Measurements from ENCODE around the gene POLR1D. TPM values are rescaled to one million over a fixed set of nuclear protein-coding genes. Genes with fewer than 3 reads are reported as not detected.

The POLR1D gene
- total RNA-seq, 1 experiment from 2014 or later, result 198 TPM

DNA sequence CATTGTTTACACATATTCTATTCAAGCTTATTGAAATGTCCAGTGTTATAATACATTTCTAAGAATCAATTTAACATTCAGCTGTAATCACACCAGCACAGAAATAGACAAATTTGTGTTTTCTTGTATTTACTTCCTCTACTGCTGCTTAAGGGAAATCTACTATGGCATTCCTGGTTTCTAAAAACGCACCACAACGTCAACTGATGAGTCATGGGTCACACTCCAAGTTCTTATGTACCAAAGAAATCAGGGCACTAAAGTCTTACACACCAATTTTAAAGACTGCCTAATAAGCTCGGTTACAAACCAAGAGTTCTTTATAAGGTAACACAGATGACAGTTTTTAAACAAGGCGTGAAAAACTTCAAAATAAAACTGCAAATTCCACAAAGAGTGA is 14.6 kb upstream of the POLR1D start:
- no peaks in the 10 kb centered on the region for H3K27me3 Mint-ChIP-seq (ENCODE audit: low read depth)
- ATAC-seq, result no peak
- CTCF ChIA-PET, result interaction anchor here (1.0 to 1.4 kb wide), 2 partner anchors 13 to 51 kb away, joined by 3 to 4 read pairs; partner anchors contain the start of gene LNX2
- H3K9me3 Mint-ChIP-seq, result no peaks in the 10 kb centered on the region
- no peaks in the 10 kb centered on the region for H3K36me3 Mint-ChIP-seq
- no peak overlapping the region for H3K4me3 Mint-ChIP-seq
- POLR2A ChIA-PET, result interaction anchor here (1.0 kb wide), 1 partner anchor 13 kb away, joined by 3 read pairs; the partner anchor contains the start of gene LNX2
- peaks cover 28% of the 10 kb centered on the region for H3K4me1 Mint-ChIP-seq
- DNase-seq (ENCODE audit: low spot score), result no peak
- H3K27ac Mint-ChIP-seq, result no peak overlapping the region
- no peak for TF ChIP-seq IRF2 (CRISPR knock-in tag; IDR thresholded peaks at IDR 0.05; ENCODE audit: borderline replicate concordance, low read depth)
- TF ChIP-seq, protein P1, sequence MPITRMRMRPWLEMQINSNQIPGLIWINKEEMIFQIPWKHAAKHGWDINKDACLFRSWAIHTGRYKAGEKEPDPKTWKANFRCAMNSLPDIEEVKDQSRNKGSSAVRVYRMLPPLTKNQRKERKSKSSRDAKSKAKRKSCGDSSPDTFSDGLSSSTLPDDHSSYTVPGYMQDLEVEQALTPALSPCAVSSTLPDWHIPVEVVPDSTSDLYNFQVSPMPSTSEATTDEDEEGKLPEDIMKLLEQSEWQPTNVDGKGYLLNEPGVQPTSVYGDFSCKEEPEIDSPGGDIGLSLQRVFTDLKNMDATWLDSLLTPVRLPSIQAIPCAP (CRISPR knock-in tag; IDR thresholded peaks at IDR 0.05), result no peak
- TF ChIP-seq SMAD3 (CRISPR knock-in tag; IDR thresholded peaks at IDR 0.05; ENCODE audit: borderline replicate concordance), result no peak
- no peak for TF ChIP-seq PRRX2 (CRISPR knock-in tag; IDR thresholded peaks at IDR 0.05)
- TF ChIP-seq GRHL2 (CRISPR knock-in tag; IDR thresholded peaks at IDR 0.05; ENCODE audit: insufficient replicate concordance, severe bottlenecking), result no peak
- TF ChIP-seq, protein P2, sequence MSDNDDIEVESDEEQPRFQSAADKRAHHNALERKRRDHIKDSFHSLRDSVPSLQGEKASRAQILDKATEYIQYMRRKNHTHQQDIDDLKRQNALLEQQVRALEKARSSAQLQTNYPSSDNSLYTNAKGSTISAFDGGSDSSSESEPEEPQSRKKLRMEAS (CRISPR knock-in tag; IDR thresholded peaks at IDR 0.05), result no peak
- no peak for TF ChIP-seq JUN (CRISPR knock-in tag; IDR thresholded peaks at IDR 0.05)
- TF ChIP-seq, protein P3, sequence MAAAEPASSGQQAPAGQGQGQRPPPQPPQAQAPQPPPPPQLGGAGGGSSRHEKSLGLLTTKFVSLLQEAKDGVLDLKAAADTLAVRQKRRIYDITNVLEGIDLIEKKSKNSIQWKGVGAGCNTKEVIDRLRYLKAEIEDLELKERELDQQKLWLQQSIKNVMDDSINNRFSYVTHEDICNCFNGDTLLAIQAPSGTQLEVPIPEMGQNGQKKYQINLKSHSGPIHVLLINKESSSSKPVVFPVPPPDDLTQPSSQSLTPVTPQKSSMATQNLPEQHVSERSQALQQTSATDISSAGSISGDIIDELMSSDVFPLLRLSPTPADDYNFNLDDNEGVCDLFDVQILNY (CRISPR knock-in tag; IDR thresholded peaks at IDR 0.05), result no peak
- TF ChIP-seq NFATC4 (CRISPR knock-in tag; IDR thresholded peaks at IDR 0.05), result no peak
- TF ChIP-seq, protein P4, sequence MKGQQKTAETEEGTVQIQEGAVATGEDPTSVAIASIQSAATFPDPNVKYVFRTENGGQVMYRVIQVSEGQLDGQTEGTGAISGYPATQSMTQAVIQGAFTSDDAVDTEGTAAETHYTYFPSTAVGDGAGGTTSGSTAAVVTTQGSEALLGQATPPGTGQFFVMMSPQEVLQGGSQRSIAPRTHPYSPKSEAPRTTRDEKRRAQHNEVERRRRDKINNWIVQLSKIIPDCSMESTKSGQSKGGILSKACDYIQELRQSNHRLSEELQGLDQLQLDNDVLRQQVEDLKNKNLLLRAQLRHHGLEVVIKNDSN (CRISPR knock-in tag; IDR thresholded peaks at IDR 0.05), result no peak
- TF ChIP-seq FOXK1 (CRISPR knock-in tag; IDR thresholded peaks at IDR 0.05), result no peak
- TF ChIP-seq TEAD1 (CRISPR knock-in tag; IDR thresholded peaks at IDR 0.05), result no peak
- TF ChIP-seq SP1 (CRISPR knock-in tag; conservative IDR thresholded peaks at IDR 0.05), result no peak
- TF ChIP-seq, protein P5, sequence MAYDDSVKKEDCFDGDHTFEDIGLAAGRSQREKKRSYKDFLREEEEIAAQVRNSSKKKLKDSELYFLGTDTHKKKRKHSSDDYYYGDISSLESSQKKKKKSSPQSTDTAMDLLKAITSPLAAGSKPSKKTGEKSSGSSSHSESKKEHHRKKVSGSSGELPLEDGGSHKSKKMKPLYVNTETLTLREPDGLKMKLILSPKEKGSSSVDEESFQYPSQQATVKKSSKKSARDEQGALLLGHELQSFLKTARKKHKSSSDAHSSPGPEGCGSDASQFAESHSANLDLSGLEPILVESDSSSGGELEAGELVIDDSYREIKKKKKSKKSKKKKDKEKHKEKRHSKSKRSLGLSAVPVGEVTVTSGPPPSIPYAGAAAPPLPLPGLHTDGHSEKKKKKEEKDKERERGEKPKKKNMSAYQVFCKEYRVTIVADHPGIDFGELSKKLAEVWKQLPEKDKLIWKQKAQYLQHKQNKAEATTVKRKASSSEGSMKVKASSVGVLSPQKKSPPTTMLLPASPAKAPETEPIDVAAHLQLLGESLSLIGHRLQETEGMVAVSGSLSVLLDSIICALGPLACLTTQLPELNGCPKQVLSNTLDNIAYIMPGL (CRISPR knock-in tag; IDR thresholded peaks at IDR 0.05), result no peak
- TF ChIP-seq NR2C2 (CRISPR knock-in tag; IDR thresholded peaks at IDR 0.05), result no peak
- TF ChIP-seq, protein P6, sequence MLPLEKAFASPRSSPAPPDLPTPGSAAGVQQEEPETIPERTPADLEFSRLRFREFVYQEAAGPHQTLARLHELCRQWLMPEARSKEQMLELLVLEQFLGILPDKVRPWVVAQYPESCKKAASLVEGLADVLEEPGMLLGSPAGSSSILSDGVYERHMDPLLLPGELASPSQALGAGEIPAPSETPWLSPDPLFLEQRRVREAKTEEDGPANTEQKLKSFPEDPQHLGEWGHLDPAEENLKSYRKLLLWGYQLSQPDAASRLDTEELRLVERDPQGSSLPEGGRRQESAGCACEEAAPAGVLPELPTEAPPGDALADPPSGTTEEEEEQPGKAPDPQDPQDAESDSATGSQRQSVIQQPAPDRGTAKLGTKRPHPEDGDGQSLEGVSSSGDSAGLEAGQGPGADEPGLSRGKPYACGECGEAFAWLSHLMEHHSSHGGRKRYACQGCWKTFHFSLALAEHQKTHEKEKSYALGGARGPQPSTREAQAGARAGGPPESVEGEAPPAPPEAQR (CRISPR knock-in tag; IDR thresholded peaks at IDR 0.05), result no peak

DNA sequence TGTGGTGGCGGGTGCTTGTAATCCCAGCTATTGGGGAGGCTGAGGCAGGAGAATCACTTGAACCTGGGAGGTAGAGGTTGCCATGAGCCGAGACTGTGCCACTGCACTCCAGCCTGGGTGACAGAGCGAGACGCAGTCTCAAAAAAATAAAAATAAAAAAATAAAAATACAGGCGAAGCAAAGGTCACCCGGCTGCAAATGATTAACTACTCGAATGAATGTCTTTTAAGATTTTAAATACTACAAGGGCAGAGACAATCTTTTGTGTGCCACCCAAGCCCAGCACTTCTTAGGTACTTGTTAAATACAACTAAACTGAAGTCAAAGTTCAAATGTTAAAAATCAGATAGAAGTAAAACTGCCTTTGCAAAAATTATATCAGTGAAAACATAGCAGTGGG is 8.1 kb upstream of the POLR1D start:
- Mint-ChIP-seq H3K27ac (no peak overlapping the region), H3K4me3 (no peak overlapping the region), H3K9me3 (peaks cover 11% of the 10 kb centered on the region), H3K4me1 (peaks cover 38% of the 10 kb centered on the region), H3K27me3 (ENCODE audit: low read depth) (no peaks in the 10 kb centered on the region), H3K36me3 (peaks cover 17% of the 10 kb centered on the region)
- POLR2A ChIA-PET, result no interaction called here
- CTCF ChIA-PET, result no interaction called here
- ATAC-seq (no peak), DNase-seq (ENCODE audit: low spot score) (no peak)
- no peak for TF ChIP-seq NFATC4 (CRISPR knock-in tag; IDR thresholded peaks at IDR 0.05)
- no peak for TF ChIP-seq TEAD1 (CRISPR knock-in tag; IDR thresholded peaks at IDR 0.05)
- no peak for TF ChIP-seq SOX15 (CRISPR knock-in tag; IDR thresholded peaks at IDR 0.05)
- TF ChIP-seq FOXP1 (CRISPR knock-in tag; IDR thresholded peaks at IDR 0.05; ENCODE audit: borderline replicate concordance), result no peak
- TF ChIP-seq, protein P7, sequence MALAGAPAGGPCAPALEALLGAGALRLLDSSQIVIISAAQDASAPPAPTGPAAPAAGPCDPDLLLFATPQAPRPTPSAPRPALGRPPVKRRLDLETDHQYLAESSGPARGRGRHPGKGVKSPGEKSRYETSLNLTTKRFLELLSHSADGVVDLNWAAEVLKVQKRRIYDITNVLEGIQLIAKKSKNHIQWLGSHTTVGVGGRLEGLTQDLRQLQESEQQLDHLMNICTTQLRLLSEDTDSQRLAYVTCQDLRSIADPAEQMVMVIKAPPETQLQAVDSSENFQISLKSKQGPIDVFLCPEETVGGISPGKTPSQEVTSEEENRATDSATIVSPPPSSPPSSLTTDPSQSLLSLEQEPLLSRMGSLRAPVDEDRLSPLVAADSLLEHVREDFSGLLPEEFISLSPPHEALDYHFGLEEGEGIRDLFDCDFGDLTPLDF (CRISPR knock-in tag; IDR thresholded peaks at IDR 0.05), result no peak
- TF ChIP-seq, protein P6 (CRISPR knock-in tag; IDR thresholded peaks at IDR 0.05), result no peak
- TF ChIP-seq, protein P8, sequence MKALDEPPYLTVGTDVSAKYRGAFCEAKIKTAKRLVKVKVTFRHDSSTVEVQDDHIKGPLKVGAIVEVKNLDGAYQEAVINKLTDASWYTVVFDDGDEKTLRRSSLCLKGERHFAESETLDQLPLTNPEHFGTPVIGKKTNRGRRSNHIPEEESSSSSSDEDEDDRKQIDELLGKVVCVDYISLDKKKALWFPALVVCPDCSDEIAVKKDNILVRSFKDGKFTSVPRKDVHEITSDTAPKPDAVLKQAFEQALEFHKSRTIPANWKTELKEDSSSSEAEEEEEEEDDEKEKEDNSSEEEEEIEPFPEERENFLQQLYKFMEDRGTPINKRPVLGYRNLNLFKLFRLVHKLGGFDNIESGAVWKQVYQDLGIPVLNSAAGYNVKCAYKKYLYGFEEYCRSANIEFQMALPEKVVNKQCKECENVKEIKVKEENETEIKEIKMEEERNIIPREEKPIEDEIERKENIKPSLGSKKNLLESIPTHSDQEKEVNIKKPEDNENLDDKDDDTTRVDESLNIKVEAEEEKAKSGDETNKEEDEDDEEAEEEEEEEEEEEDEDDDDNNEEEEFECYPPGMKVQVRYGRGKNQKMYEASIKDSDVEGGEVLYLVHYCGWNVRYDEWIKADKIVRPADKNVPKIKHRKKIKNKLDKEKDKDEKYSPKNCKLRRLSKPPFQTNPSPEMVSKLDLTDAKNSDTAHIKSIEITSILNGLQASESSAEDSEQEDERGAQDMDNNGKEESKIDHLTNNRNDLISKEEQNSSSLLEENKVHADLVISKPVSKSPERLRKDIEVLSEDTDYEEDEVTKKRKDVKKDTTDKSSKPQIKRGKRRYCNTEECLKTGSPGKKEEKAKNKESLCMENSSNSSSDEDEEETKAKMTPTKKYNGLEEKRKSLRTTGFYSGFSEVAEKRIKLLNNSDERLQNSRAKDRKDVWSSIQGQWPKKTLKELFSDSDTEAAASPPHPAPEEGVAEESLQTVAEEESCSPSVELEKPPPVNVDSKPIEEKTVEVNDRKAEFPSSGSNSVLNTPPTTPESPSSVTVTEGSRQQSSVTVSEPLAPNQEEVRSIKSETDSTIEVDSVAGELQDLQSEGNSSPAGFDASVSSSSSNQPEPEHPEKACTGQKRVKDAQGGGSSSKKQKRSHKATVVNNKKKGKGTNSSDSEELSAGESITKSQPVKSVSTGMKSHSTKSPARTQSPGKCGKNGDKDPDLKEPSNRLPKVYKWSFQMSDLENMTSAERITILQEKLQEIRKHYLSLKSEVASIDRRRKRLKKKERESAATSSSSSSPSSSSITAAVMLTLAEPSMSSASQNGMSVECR (CRISPR knock-in tag; IDR thresholded peaks at IDR 0.05; ENCODE audit: borderline replicate concordance), result no peak
- TF ChIP-seq, protein P9, sequence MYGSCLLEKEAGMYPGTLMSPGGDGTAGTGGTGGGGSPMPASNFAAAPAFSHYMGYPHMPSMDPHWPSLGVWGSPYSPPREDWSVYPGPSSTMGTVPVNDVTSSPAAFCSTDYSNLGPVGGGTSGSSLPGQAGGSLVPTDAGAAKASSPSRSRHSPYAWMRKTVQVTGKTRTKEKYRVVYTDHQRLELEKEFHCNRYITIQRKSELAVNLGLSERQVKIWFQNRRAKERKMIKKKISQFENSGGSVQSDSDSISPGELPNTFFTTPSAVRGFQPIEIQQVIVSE (CRISPR knock-in tag; IDR thresholded peaks at IDR 0.05; ENCODE audit: borderline replicate concordance), result no peak
